Neutrophil (primary cell): ENCODE measurements around the gene PPP1R14B.

Source experiments
- H3K27ac ChIP-seq: fragments of 200-600 bp; sonication (generic); 2 replicates; pipeline ENCODE4 v1.5.1; 2016; ENCODE audit warnings: mild to moderate bottlenecking, moderate library complexity
- H3K27me3 ChIP-seq: fragments of 200-600 bp; sonication (generic); 2 replicates; pipeline ENCODE4 v1.6.0; 2016; ENCODE audit warnings: mild to moderate bottlenecking
- H3K36me3 ChIP-seq: fragments of 200-600 bp; sonication (generic); 2 replicates; pipeline ENCODE4 v1.5.1; 2017
- H3K4me1 ChIP-seq, 2 experiments: fragments of 200-600 bp in 1 of 2; sonication (generic) in 1 of 2; 1 replicate in 1 of 2; 2 replicates in 1 of 2; pipeline versions ENCODE4 v1.5.1 to v1.6.1; 2013 to 2016; ENCODE audit warnings: low read depth in 1 of 2, low read length in 1 of 2, mild to moderate bottlenecking in 1 of 2, moderate library complexity in 1 of 2; ENCODE audit not compliant: control insufficient read depth in 1 of 2, insufficient read depth in 1 of 2
- H3K4me3 ChIP-seq, 2 experiments: fragments of 200-600 bp in 1 of 2; sonication (generic) in 1 of 2; 1 replicate in 1 of 2; 2 replicates in 1 of 2; pipeline ENCODE4 v1.5.1; 2013 to 2016; ENCODE audit warnings: low read depth in 1 of 2, low read length in 1 of 2, mild to moderate bottlenecking in 1 of 2, moderate library complexity in 1 of 2
- H3K9me3 ChIP-seq: fragments of 200-600 bp; sonication (generic); 2 replicates; pipeline ENCODE4 v1.5.1; 2016
- TF ChIP-seq, protein P1 (sequence below): fragments of 200-600 bp; sonication (generic); IDR thresholded peaks from 2 replicates; pipeline ENCODE4 v1.5.1; 2016; ENCODE audit warnings: antibody characterized with exemption

PPP1R14B gene

GRCh38 chr11:64258946-64259532, 12.3 kb upstream of the PPP1R14B start:
- TF ChIP-seq, protein P1, sequence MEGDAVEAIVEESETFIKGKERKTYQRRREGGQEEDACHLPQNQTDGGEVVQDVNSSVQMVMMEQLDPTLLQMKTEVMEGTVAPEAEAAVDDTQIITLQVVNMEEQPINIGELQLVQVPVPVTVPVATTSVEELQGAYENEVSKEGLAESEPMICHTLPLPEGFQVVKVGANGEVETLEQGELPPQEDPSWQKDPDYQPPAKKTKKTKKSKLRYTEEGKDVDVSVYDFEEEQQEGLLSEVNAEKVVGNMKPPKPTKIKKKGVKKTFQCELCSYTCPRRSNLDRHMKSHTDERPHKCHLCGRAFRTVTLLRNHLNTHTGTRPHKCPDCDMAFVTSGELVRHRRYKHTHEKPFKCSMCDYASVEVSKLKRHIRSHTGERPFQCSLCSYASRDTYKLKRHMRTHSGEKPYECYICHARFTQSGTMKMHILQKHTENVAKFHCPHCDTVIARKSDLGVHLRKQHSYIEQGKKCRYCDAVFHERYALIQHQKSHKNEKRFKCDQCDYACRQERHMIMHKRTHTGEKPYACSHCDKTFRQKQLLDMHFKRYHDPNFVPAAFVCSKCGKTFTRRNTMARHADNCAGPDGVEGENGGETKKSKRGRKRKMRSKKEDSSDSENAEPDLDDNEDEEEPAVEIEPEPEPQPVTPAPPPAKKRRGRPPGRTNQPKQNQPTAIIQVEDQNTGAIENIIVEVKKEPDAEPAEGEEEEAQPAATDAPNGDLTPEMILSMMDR: no peak
- Histone ChIP-seq H3K9me3 (no peaks in the 10 kb centered on the region), H3K4me1 (no peaks in the 10 kb centered on the region), H3K36me3 (peaks cover 64% of the 10 kb centered on the region), H3K27ac (no peak overlapping the region), H3K4me3 (no peak overlapping the region), H3K27me3 (no peaks in the 10 kb centered on the region)

DNA sequence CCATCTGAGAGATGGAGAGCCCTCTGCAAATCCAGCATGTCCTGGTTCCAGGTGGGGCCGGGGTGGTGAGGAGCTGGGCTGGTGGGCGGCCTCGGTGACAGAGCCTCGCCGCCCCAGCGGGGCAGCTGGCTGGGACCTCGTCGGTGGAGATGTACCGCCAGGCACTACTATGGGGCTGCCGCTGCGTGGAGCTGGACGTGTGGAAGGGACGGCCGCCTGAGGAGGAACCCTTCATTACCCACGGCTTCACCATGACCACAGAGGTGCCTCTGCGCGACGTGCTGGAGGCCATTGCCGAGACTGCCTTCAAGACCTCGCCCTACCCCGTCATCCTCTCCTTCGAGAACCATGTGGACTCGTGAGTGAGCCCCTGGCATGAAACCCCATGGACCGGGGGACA, 11.6 kb upstream of the PPP1R14B start:
- no peak overlapping the region for H3K27ac ChIP-seq
- H3K9me3 ChIP-seq: no peaks in the 10 kb centered on the region
- H3K27me3 ChIP-seq: no peaks in the 10 kb centered on the region
- H3K4me1 ChIP-seq: no peaks in the 10 kb centered on the region
- H3K4me3 ChIP-seq: no peak overlapping the region
- TF ChIP-seq, protein P1: no peak
- H3K36me3 ChIP-seq: peaks cover 57% of the 10 kb centered on the region

DNA sequence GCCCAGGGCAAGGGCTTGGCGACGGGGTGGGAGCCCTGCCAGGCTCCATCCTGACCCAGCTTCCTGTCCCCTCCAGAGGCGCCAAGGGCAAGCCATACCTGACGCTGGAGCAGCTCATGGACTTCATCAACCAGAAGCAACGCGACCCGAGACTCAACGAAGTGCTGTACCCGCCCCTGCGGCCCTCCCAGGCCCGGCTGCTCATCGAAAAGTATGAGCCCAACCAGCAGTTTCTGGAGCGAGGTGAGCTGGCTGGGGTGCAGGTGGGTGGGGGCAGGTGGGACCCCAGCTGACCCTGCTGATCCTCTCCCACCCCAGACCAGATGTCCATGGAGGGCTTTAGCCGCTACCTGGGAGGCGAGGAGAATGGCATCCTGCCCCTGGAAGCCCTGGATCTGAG, 9.6 kb upstream of the PPP1R14B start:
- peaks cover 37% of the 10 kb centered on the region for H3K36me3 ChIP-seq
- H3K4me1 ChIP-seq: peaks cover 14 to 17% of the 10 kb centered on the region in 2 experiments
- no peak overlapping the region for H3K4me3 ChIP-seq
- H3K27me3 ChIP-seq: no peaks in the 10 kb centered on the region
- no peak overlapping the region for H3K27ac ChIP-seq
- TF ChIP-seq, protein P1: no peak
- no peaks in the 10 kb centered on the region for H3K9me3 ChIP-seq

GRCh38 chr11:64255135-64256128, 8.7 kb upstream of the PPP1R14B start:
- no peak overlapping the region for H3K4me3 ChIP-seq
- no peaks in the 10 kb centered on the region for H3K9me3 ChIP-seq
- H3K27me3 ChIP-seq: peaks cover 5% of the 10 kb centered on the region
- peaks cover 37% of the 10 kb centered on the region for H3K36me3 ChIP-seq
- peaks cover 21 to 25% of the 10 kb centered on the region in 2 experiments for H3K4me1 ChIP-seq
- no peak overlapping the region for H3K27ac ChIP-seq
- TF ChIP-seq, protein P1: no peak

DNA sequence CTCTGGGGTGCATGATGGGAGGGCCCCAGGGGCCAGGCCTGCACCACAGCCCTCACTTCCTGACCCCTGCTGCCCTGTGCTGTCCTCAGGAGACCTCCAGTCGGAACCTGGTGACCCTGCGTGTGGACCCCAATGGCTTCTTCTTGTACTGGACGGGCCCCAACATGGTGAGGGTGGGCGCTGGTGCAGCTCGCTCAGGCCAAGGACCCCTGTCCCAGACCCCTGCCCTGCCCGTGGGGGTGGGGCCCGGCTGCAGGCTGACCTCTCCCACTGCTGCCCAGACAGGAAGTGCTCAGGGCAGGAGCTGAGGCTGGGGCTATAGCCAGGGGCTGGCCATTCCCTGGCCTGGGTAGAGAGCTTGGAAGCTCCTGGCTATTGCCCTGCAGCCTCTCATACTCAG, 7.6 kb upstream of the PPP1R14B start:
- H3K4me1 ChIP-seq: peaks cover 21 to 28% of the 10 kb centered on the region in 2 experiments
- no peak overlapping the region for H3K27ac ChIP-seq
- no peak overlapping the region for H3K4me3 ChIP-seq
- H3K27me3 ChIP-seq: peaks cover 6% of the 10 kb centered on the region
- H3K9me3 ChIP-seq: no peaks in the 10 kb centered on the region
- TF ChIP-seq, protein P1: no peak
- H3K36me3 ChIP-seq: peaks cover 34% of the 10 kb centered on the region
